ENCODE data around the gene USH2A. TPM values are rescaled to one million over a fixed set of nuclear protein-coding genes. Genes with fewer than 3 reads are reported as not detected.

USH2A gene
- total RNA-seq, 3 donors from 2014 or later = not detected

DNA sequence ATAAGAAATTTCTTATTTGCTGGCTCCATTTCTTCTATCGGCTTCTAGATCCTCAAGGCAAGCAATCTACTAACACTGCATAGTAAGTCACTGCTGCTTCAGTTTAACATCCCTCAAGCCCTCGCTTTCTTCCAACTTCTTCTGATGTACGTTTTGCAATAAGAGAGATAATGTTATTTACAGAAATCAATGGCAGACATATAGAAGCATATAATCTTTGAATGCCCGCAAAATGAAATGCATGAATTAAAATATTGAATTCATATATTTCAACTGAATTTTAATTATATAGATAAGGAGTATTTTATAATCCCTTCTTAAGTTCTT is 712.4 kb downstream of the USH2A start:
- Histone ChIP-seq H3K27me3 (no peaks in the 10 kb centered on the region), H3K4me1 (no peaks in the 10 kb centered on the region), H3K36me3 (no peaks in the 10 kb centered on the region), H3K9me3 (no peaks in the 10 kb centered on the region), H3K4me3 (no peak overlapping the region), H3K27ac (no peak overlapping the region)
- intact Hi-C loops (cut with DNase I; ENCODE audit: low total_unique reads) = no loop called here
- TF ChIP-seq POLR2A (IDR thresholded peaks at IDR 0.05) (no peak), POLR2AphosphoS5 (IDR thresholded peaks at IDR 0.05) (no peak)
- TF ChIP-seq, protein P1, sequence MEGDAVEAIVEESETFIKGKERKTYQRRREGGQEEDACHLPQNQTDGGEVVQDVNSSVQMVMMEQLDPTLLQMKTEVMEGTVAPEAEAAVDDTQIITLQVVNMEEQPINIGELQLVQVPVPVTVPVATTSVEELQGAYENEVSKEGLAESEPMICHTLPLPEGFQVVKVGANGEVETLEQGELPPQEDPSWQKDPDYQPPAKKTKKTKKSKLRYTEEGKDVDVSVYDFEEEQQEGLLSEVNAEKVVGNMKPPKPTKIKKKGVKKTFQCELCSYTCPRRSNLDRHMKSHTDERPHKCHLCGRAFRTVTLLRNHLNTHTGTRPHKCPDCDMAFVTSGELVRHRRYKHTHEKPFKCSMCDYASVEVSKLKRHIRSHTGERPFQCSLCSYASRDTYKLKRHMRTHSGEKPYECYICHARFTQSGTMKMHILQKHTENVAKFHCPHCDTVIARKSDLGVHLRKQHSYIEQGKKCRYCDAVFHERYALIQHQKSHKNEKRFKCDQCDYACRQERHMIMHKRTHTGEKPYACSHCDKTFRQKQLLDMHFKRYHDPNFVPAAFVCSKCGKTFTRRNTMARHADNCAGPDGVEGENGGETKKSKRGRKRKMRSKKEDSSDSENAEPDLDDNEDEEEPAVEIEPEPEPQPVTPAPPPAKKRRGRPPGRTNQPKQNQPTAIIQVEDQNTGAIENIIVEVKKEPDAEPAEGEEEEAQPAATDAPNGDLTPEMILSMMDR (IDR thresholded peaks at IDR 0.05) = no peak
- DNase-seq (ENCODE audit: low spot score in 2 of 2) = no peak

DNA sequence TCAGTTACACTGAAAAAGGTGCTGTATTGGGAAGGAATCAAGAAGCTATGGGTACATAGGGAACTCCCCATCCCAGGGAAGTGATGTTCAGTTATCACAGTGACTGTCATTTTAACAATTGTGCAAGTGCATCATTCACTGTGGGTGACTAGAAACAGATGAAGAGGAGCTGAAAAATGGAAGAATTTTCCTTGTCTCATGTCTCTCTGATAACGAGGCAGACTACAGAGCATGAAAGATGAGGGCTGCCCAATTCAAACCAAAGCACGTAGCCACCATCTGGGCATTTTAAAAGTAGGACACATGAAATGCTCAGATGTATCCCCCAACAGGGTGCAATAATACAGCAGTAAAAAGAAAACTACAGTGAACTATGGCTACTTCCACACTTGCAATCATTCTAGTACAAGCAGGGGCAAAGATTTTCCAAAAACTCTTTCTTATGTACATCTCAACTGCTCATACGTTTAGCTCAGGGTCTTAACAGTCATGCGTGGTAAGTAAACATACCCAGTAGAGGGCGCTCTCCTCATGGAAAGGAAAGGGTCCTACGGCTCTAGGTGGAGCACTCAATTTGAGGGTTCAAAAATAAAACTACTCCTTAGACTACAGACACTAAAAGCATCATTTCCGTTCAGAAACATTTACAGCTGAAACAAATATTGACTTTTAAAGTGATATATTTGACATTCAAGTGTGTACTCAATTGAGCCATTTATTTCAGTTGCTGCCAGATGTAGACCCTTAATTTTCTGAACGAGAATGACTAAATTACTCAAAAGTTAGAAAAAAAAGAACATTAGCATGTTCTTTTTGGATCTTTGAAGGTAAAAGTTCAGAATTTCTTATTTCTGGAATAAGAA is 713.0 kb downstream of the USH2A start:
- DNase-seq (ENCODE audit: low spot score in 2 of 2) = no peak
- no peaks in the 10 kb centered on the region for H3K4me1 ChIP-seq
- intact Hi-C loops (cut with DNase I; ENCODE audit: low total_unique reads) = no loop called here
- no peak overlapping the region for H3K27ac ChIP-seq
- H3K4me3 ChIP-seq = no peak overlapping the region
- no peaks in the 10 kb centered on the region for H3K9me3 ChIP-seq
- no peaks in the 10 kb centered on the region for H3K36me3 ChIP-seq
- TF ChIP-seq, protein P1 (IDR thresholded peaks at IDR 0.05) = no peak
- no peak for TF ChIP-seq POLR2AphosphoS5 (IDR thresholded peaks at IDR 0.05)
- no peak for TF ChIP-seq POLR2A (IDR thresholded peaks at IDR 0.05)
- no peaks in the 10 kb centered on the region for H3K27me3 ChIP-seq

DNA sequence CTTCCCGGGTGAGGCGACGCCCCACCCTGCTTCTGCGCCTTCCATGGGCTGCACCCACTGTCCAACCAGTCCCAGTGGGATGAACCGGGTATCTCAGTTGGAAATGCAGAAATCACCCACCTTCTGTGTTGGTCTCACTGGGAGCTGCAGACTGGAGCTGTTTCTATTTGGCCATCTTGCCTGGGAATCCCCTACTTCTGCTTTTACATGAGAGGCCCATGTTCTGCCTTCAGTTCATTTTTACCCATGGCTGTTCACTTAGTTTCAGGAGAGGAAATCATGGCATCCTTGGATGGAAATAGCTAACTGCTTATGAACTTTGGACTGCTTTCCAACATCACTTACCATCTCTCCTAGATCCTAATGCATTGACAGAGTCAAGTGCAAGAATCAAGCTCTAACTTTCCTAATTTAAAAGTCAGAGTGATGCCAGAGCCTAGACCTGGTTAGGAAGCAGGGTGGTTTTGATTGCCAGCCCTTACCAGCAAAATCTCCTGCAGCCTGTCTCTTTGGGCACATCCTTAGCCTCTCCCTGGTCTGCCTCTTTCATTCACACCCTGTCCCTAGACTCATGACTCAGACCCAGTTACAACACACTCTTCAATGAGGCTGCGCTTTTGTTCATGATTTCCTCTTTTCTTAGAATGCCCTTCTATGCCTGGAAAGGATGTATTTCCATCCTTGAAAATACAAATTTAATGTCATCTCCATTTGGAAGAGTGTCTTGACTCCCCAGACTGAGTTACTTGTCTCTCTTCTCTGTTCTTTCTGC is 719.0 kb downstream of the USH2A start:
- H3K9me3 ChIP-seq = peaks cover 2 to 9% of the 10 kb centered on the region in 2 donors

DNA sequence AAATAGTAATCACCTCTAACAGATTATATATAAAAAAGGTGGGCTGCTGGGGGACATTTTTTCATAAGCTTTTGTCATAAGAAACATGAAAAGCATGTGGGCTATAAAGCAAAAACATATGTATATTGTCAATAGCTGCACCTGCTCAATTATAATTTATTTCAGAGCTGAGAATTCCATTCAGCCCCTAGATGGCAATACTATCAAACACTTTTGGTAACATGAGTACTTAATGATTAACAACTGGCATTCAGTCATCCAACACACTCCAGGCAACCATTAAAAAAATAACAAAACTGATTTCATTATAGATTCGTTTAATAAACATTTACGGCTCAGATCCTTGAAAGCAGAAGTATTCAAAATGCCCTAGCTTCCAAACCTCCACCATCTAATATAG is 741.0 kb downstream of the USH2A start:
- intact Hi-C loops (cut with DNase I; ENCODE audit: low total_unique reads) = no loop called here
- Histone ChIP-seq H3K4me3 (no peak overlapping the region), H3K4me1 (no peaks in the 10 kb centered on the region), H3K9me3 (no peaks in the 10 kb centered on the region), H3K27me3 (no peaks in the 10 kb centered on the region), H3K27ac (no peak overlapping the region), H3K36me3 (no peaks in the 10 kb centered on the region)
- TF ChIP-seq, protein P1 (IDR thresholded peaks at IDR 0.05) = no peak
- TF ChIP-seq POLR2AphosphoS5 (IDR thresholded peaks at IDR 0.05) (no peak), POLR2A (IDR thresholded peaks at IDR 0.05) (no peak)
- DNase-seq (ENCODE audit: low spot score in 2 of 2) = no peak

More for the DNA sequence above, 719.0 kb downstream of the USH2A start:
- DNase-seq (ENCODE audit: low spot score in 2 of 2) = no peak
- H3K27me3 ChIP-seq = no peaks in the 10 kb centered on the region
- no peak overlapping the region for H3K4me3 ChIP-seq
- H3K27ac ChIP-seq = no peak overlapping the region
- H3K4me1 ChIP-seq = no peaks in the 10 kb centered on the region
- TF ChIP-seq, protein P1 (IDR thresholded peaks at IDR 0.05) = no peak
- TF ChIP-seq POLR2A (IDR thresholded peaks at IDR 0.05) (no peak), POLR2AphosphoS5 (IDR thresholded peaks at IDR 0.05) (no peak)
- no peaks in the 10 kb centered on the region for H3K36me3 ChIP-seq
- intact Hi-C loops (cut with DNase I; ENCODE audit: low total_unique reads) = no loop called here

DNA sequence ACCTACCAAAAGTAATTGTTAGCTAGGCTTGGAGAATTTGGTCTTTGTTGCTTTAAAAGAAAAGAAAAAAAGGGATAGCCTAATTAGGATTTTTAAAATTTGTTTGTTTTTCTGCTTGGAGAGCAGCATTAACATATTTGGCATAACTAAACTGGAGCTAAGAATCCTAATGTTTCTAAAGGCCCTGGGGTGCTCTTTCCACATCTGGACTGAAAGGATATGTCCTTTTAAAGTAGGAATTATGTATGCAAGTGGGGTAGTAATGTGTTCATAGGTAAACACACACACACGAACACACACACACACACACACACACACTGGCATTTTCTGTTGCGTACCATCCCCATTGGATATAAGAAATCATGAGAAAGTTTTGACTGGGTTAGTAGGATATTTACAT is 742.2 kb downstream of the USH2A start:
- H3K27me3 ChIP-seq = no peaks in the 10 kb centered on the region
- no peak overlapping the region for H3K4me3 ChIP-seq
- no peaks in the 10 kb centered on the region for H3K9me3 ChIP-seq
- no peak for DNase-seq (ENCODE audit: low spot score in 2 of 2)
- H3K4me1 ChIP-seq = no peaks in the 10 kb centered on the region
- H3K36me3 ChIP-seq = no peaks in the 10 kb centered on the region
- intact Hi-C loops (cut with DNase I; ENCODE audit: low total_unique reads) = no loop called here
- TF ChIP-seq, protein P1 (IDR thresholded peaks at IDR 0.05) = no peak
- no peak for TF ChIP-seq POLR2AphosphoS5 (IDR thresholded peaks at IDR 0.05)
- no peak for TF ChIP-seq POLR2A (IDR thresholded peaks at IDR 0.05)
- no peak overlapping the region for H3K27ac ChIP-seq

Data from breast epithelium (tissue), 4 donors.